H1 (cell line): ENCODE measurements around the gene ERICH2. TPM values are rescaled to one million over a fixed set of nuclear protein-coding genes. Genes with fewer than 3 reads are reported as not detected.

Source experiments
- CTCF ChIA-PET: fragments of 300-600 bp; sonication (Branson Sonifier 250); formaldehyde crosslinking; loops from one replicate; lab custom pipeline; 2021; ENCODE audit not compliant: partially characterized antibody; lab: Charles Lee
- POLR2A ChIA-PET: fragments of 300-600 bp; sonication (Branson Sonifier 250); formaldehyde crosslinking; loops from one replicate; lab custom pipeline; 2021; ENCODE audit warnings: inconsistent platforms; ENCODE audit not compliant: partially characterized antibody; lab: Charles Lee
- DNase-seq, 2 experiments: peaks; one replicate each; pipeline versions ENCODE4 v3.0.0 to v3.0.0-alpha.2; 2010 to 2022; ENCODE audit warnings: low spot score in 2 of 2, low read depth in 1 of 2, mixed read lengths in 1 of 2
- FAIRE-seq: peaks from 2 replicates; lab custom pipeline; 2011; peaks lifted over from hg19 to GRCh38; lab: Jason Lieb, UNC
- H2AFZ ChIP-seq: 2 replicates; pipeline ENCODE4 v1.8.1; 2012; ENCODE audit warnings: low read length, inconsistent platforms
- H2AK5ac ChIP-seq: 2 replicates; pipeline ENCODE4 v1.6.1; 2013; ENCODE audit warnings: low read depth, low read length
- H2BK120ac ChIP-seq: replicated peaks from 2 replicates; pipeline ENCODE3; 2013; ENCODE audit warnings: low read depth, low read length, inconsistent platforms
- H2BK12ac ChIP-seq: 2 replicates; pipeline ENCODE4 v1.6.1; 2013; ENCODE audit warnings: low read depth, low read length
- H2BK15ac ChIP-seq: 2 replicates; pipeline ENCODE4 v1.6.1; 2013; ENCODE audit warnings: low read length
- H2BK20ac ChIP-seq: 2 replicates; pipeline ENCODE4 v1.6.1; 2013; ENCODE audit warnings: low read length
- H2BK5ac ChIP-seq: 2 replicates; pipeline ENCODE4 v1.6.1; 2013; ENCODE audit warnings: low read depth, low read length
- H3K14ac ChIP-seq: 2 replicates; pipeline ENCODE4 v1.6.1; 2013; ENCODE audit warnings: inconsistent platforms; ENCODE audit not compliant: insufficient read length
- H3K18ac ChIP-seq: 2 replicates; pipeline ENCODE4 v1.6.1; 2013; ENCODE audit warnings: low read length; ENCODE audit errors: extremely low read depth
- H3K23ac ChIP-seq: 2 replicates; pipeline ENCODE4 v1.6.1; 2013; ENCODE audit warnings: inconsistent platforms; ENCODE audit not compliant: insufficient read length
- H3K23me2 ChIP-seq: 2 replicates; pipeline ENCODE4 v1.6.1; 2013; ENCODE audit warnings: low read depth, low read length
- H3K27ac ChIP-seq: 2 replicates; pipeline ENCODE4 v1.6.1; 2011; ENCODE audit warnings: low read depth, low read length, inconsistent platforms
- H3K27me3 ChIP-seq, 4 experiments: replicated peaks in 1 of 4; 1 replicate in 1 of 4; 2 replicates in 3 of 4; pipeline versions ENCODE4 v1.6.1 to v1.8.1; 2011 to 2013; ENCODE audit warnings: low read length in 3 of 4, mild to moderate bottlenecking in 3 of 4, inconsistent platforms in 2 of 4, mixed read lengths in 2 of 4, moderate library complexity in 1 of 4; ENCODE audit not compliant: control insufficient read depth in 3 of 4, insufficient read depth in 3 of 4; ENCODE audit errors: extremely low read depth in 1 of 4
- H3K36me3 ChIP-seq, 4 experiments: 2 replicates each; pipeline versions ENCODE4 v1.6.1 to v1.8.1; 2011 to 2013; ENCODE audit warnings: mild to moderate bottlenecking in 4 of 4, low read length in 3 of 4, moderate library complexity in 2 of 4, control low read depth in 1 of 4, inconsistent platforms in 1 of 4; ENCODE audit not compliant: insufficient read depth in 4 of 4, control insufficient read depth in 2 of 4
- H3K4ac ChIP-seq: replicated peaks from 2 replicates; pipeline ENCODE3; 2013; ENCODE audit warnings: low read length, low read depth, mixed read lengths, inconsistent platforms; ENCODE audit not compliant: insufficient read length
- H3K4me1 ChIP-seq, 4 experiments: replicated peaks in 1 of 4; 1 replicate in 1 of 4; 2 replicates in 3 of 4; pipeline versions ENCODE4 v1.6.1 to v1.8.1; 2011 to 2013; ENCODE audit warnings: low read length in 3 of 4, inconsistent platforms in 2 of 4, mixed read lengths in 1 of 4; ENCODE audit not compliant: insufficient read depth in 4 of 4, control insufficient read depth in 3 of 4
- H3K4me2 ChIP-seq, 2 experiments: 2 replicates each; pipeline versions ENCODE4 v1.6.1 to v1.8.1; 2011 to 2013; ENCODE audit warnings: low read depth in 2 of 2, low read length in 2 of 2, control low read depth in 1 of 2, inconsistent platforms in 1 of 2, mild to moderate bottlenecking in 1 of 2; ENCODE audit not compliant: insufficient read depth in 1 of 2
- H3K4me3 ChIP-seq, 4 experiments: fragments of 200-600, 300-600 bp in 1 of 4; sonication (generic), shearing (Covaris generic), sonication (Bioruptor Twin) in 1 of 4; 2 replicates each; pipeline versions ENCODE4 v1.5.1 to v1.8.1; 2011 to 2016; ENCODE audit warnings: low read length in 4 of 4, low read depth in 3 of 4, control low read depth in 2 of 4, inconsistent platforms in 2 of 4, mild to moderate bottlenecking in 2 of 4, mixed read lengths in 1 of 4, moderate library complexity in 1 of 4; ENCODE audit not compliant: insufficient read depth in 2 of 4; ENCODE audit errors: extremely low read depth in 1 of 4
- H3K56ac ChIP-seq: replicated peaks from 2 replicates; pipeline ENCODE3; 2013; ENCODE audit warnings: low read depth, mild to moderate bottlenecking, mixed read lengths, low read length, inconsistent platforms; ENCODE audit not compliant: insufficient read length
- H3K79me1 ChIP-seq: 2 replicates; pipeline ENCODE4 v1.6.1; 2013; ENCODE audit warnings: low read depth, low read length, control low read depth
- H3K79me2 ChIP-seq, 2 experiments: 2 replicates each; pipeline versions ENCODE4 v1.6.1 to v1.8.1; 2012 to 2013; ENCODE audit warnings: low read length in 2 of 2, mild to moderate bottlenecking in 2 of 2, inconsistent platforms in 1 of 2; ENCODE audit not compliant: insufficient read depth in 2 of 2, control insufficient read depth in 1 of 2
- H3K9ac ChIP-seq, 4 experiments: replicated peaks in 1 of 4; 1 replicate in 1 of 4; 2 replicates in 3 of 4; pipeline versions ENCODE4 v1.6.1 to v1.8.1; 2011 to 2013; ENCODE audit warnings: low read depth in 3 of 4, low read length in 3 of 4, control low read depth in 2 of 4, mild to moderate bottlenecking in 2 of 4, moderate library complexity in 2 of 4, inconsistent platforms in 1 of 4; ENCODE audit errors: extremely low read depth in 1 of 4
- H3K9me3 ChIP-seq, 2 experiments: 2 replicates each; pipeline versions ENCODE4 v1.6.1 to v1.8.1; 2012 to 2013; ENCODE audit warnings: mild to moderate bottlenecking in 2 of 2, moderate library complexity in 2 of 2, control low read depth in 1 of 2, inconsistent platforms in 1 of 2, low read depth in 1 of 2, low read length in 1 of 2, mixed read lengths in 1 of 2; ENCODE audit not compliant: insufficient read depth in 2 of 2
- H4K20me1 ChIP-seq, 2 experiments: replicated peaks in 1 of 2; 2 replicates each; pipeline versions ENCODE3 to v1.8.1; 2011 to 2013; ENCODE audit warnings: inconsistent platforms in 2 of 2, low read length in 2 of 2, mild to moderate bottlenecking in 1 of 2; ENCODE audit not compliant: insufficient read depth in 2 of 2, control insufficient read depth in 1 of 2
- H4K5ac ChIP-seq: 2 replicates; pipeline ENCODE4 v1.6.1; 2013; ENCODE audit warnings: low read length, low read depth, mixed read lengths, inconsistent platforms; ENCODE audit not compliant: insufficient read length
- H4K8ac ChIP-seq: 2 replicates; pipeline ENCODE4 v1.8.0; 2013; ENCODE audit warnings: mild to moderate bottlenecking, moderate library complexity, low read length, inconsistent platforms; ENCODE audit not compliant: insufficient read depth; ENCODE audit errors: extremely low read depth
- H4K91ac ChIP-seq: replicated peaks from 2 replicates; pipeline ENCODE3; 2013; ENCODE audit warnings: low read length, mixed read lengths, inconsistent platforms; ENCODE audit not compliant: insufficient read length
- CTBP2 ChIP-seq: IDR thresholded peaks from 2 replicates; pipeline ENCODE4 v1.7.0; 2011; ENCODE audit warnings: borderline replicate concordance, mild to moderate bottlenecking, moderate library complexity, mixed read lengths, low read length; ENCODE audit not compliant: insufficient read depth, insufficient read length
- MAFK ChIP-seq: IDR thresholded peaks from 2 replicates; pipeline ENCODE4 v1.6.1; 2012; ENCODE audit warnings: low read depth, mild to moderate bottlenecking, improper control_type of control experiment, low read length
- RAD21 ChIP-seq, 2 experiments: IDR thresholded peaks in 1 of 2; conservative IDR thresholded peaks in 1 of 2; 2 replicates each; pipeline ENCODE4 v1.6.1; 2011; ENCODE audit warnings: low read depth in 2 of 2, low read length in 2 of 2, improper control_type of control experiment in 1 of 2, inconsistent platforms in 1 of 2, mild to moderate bottlenecking in 1 of 2, moderate library complexity in 1 of 2
- RFX5 ChIP-seq: IDR thresholded peaks from 2 replicates; pipeline ENCODE4 v1.6.1; 2011; ENCODE audit warnings: low read depth, low read length, improper control_type of control experiment, borderline replicate concordance
- SIRT6 ChIP-seq: IDR thresholded peaks from one replicate; pipeline ENCODE4 v1.7.1; 2012; ENCODE audit warnings: low read length, inconsistent platforms
- polyA plus RNA-seq, 7 experiments: library from polyadenylated mRNA; depleted of rRNA in 3 of 7; stranded (reverse) in 5 of 7; unstranded in 2 of 7; fragments of >200 nt in 5 of 7; fragments of 200-250 nt in 2 of 7; gene quantifications; 1 replicate in 5 of 7; 2 replicates in 1 of 7; 4 replicates in 1 of 7; pipeline versions ENCODE4 v1.2.1 to v1.2.3, GENCODE V29; 2011 to 2013; ENCODE audit warnings: missing spikeins in 2 of 7, mixed read lengths in 2 of 7
- total RNA-seq: library from RNA; stranded (reverse); fragmentation: NEBNext Ultra II Directional; extraction: Animal tissue kit (Norgen Biotek cat#: 25700); gene quantifications from 2 replicates; pipeline ENCODE4 v1.2.1, GENCODE V29; 2021

ERICH2 gene
- total and polyA plus RNA-seq, 2 of the 8 experiments (the other 6 are each of a cell fraction or from before 2014, with no cell fraction given), result 0.20 to 2.1 TPM

- TF ChIP-seq CTBP2 (no peak), SIRT6 (no peak), RAD21 (IDR thresholded peaks at IDR 0.05 in 1 of 2, conservative IDR thresholded peaks at IDR 0.05 in 1 of 2; ENCODE audit: low read depth in 2 of 2, low read length in 2 of 2) (no peak), RFX5 (no peak), MAFK (no peak)
- TF ChIP-seq, all 59 proteins: peak for 0
- Histone ChIP-seq H2BK12ac (no peak overlapping the region), H2BK15ac (no peak overlapping the region; the same call in 1 of the 2 replicates), H2AK5ac (no peak overlapping the region), H3K4ac (no peak overlapping the region), H3K9ac (no peak overlapping the region), H3K56ac (no peak overlapping the region), H3K4me3 (no peak overlapping the region), H3K9me3 (no peaks in the 10 kb centered on the region), H4K20me1 (no peaks in the 10 kb centered on the region), H3K4me2 (no peak overlapping the region), H2BK20ac (0 out of 2 replicates have a peak overlapping the region, but pooled peaks have one; percentile 2), H3K4me1 (peaks cover 0 to 6% (median 2%) of the 10 kb centered on the region in 4 experiments; a peak in 3 of 7 replicates), H3K27ac (no peak overlapping the region), H2BK5ac (no peak overlapping the region), H4K91ac (no peak overlapping the region), H3K27me3 (no peaks in the 10 kb centered on the region), H4K5ac (no peak overlapping the region), H3K14ac (no peak overlapping the region), H4K8ac (no peak overlapping the region), H3K23me2 (no peaks in the 10 kb centered on the region; the same call in 1 of the 2 replicates), H3K79me2 (no peaks in the 10 kb centered on the region), H3K23ac (no peak overlapping the region), H3K18ac (no peak overlapping the region), H3K36me3 (no peaks in the 10 kb centered on the region), H2AFZ (no peak overlapping the region), H3K79me1 (no peaks in the 10 kb centered on the region), H2BK120ac (no peak overlapping the region)
- no peak for FAIRE-seq
- CTCF ChIA-PET, result interaction anchor here (0.6 to 1.3 kb wide), 4 partner anchors 20 to 230 kb away, joined by 3 to 5 read pairs (median 4); no protein-coding TSS in a partner anchor
- DNase-seq, result no peak
- POLR2A ChIA-PET, result no interaction called here
Observed at GRCh38 chr2:170761572-170761971, 8.6 kb upstream of the ERICH2 start.
